Progenitor cell of endocrine pancreas (in vitro differentiated cells): Measurements from ENCODE around the gene ZNF439. TPM values are rescaled to one million over a fixed set of nuclear protein-coding genes. Genes with fewer than 3 reads are reported as not detected.

Experiments
- DNase-seq: peaks from one replicate; pipeline ENCODE4 v3.0.0; 2021; ENCODE audit warnings: low spot score; ENCODE audit not compliant: unreplicated experiment
- H3K27ac Mint-ChIP-seq: 2 replicates; pipeline ENCODE4 v1.8.0; 2021; ENCODE audit warnings: mild to moderate bottlenecking, moderate library complexity, mixed read lengths
- H3K27me3 Mint-ChIP-seq: 2 replicates; pipeline ENCODE4 v1.8.0; 2021; ENCODE audit warnings: mixed read lengths
- H3K36me3 Mint-ChIP-seq: 2 replicates; pipeline ENCODE4 v1.8.0; 2022; ENCODE audit warnings: mixed read lengths; ENCODE audit not compliant: insufficient read depth
- H3K4me1 Mint-ChIP-seq: 2 replicates; pipeline ENCODE4 v1.8.0; 2021; ENCODE audit warnings: low read depth, mixed read lengths
- H3K4me3 Mint-ChIP-seq: 2 replicates; pipeline ENCODE4 v1.8.0; 2021; ENCODE audit warnings: low read depth, mild to moderate bottlenecking, moderate library complexity, mixed read lengths
- H3K9me3 Mint-ChIP-seq: 2 replicates; pipeline ENCODE4 v1.8.0; 2021; ENCODE audit warnings: low read depth, mixed read lengths
- CTCF ChIP-seq: fragments of 200-600 bp; sonication (generic); IDR thresholded peaks from one replicate; pipeline ENCODE4 v1.5.0; 2021; ENCODE audit warnings: antibody characterized with exemption, mild to moderate bottlenecking; ENCODE audit not compliant: unreplicated experiment
- long read RNA-seq: library from polyadenylated mRNA; unstranded; transcript quantifications from one replicate; pipeline ENCODE4 v2.0.0, GENCODE V29; 2020
- total RNA-seq: library from RNA; stranded (reverse); gene quantifications from 2 replicates; pipeline ENCODE4 v1.2.1, GENCODE V29; 2021

The ZNF439 gene
- total RNA-seq = 2.0 and 2.5 TPM in 2 replicates
- long read RNA-seq, partial matches to known transcripts = 0 of 8 reads
- long read RNA-seq, other reads (novel, unspliced or antisense) = 8 of 8 reads

GRCh38 chr19:11848594-11849469 is at the start of gene ZNF439:
Gene ZNF439, plus strand, starts transcription at chr19:11848726. Its CDS starts 142 bp downstream, at chr19:11848868.
- Mint-ChIP-seq H3K4me1 (no peaks in the 10 kb centered on the region), H3K36me3 (peaks cover 2% of the 10 kb centered on the region), H3K9me3 (peaks cover 9% of the 10 kb centered on the region), H3K4me3 (peak within 1 kb of the TSS; percentile 60), H3K27ac (peak within 1 kb of the TSS; percentile 24), H3K27me3 (peaks cover 3% of the 10 kb centered on the region)
- TF ChIP-seq CTCF = no peak
- DNase-seq = peak; percentile 12

DNA sequence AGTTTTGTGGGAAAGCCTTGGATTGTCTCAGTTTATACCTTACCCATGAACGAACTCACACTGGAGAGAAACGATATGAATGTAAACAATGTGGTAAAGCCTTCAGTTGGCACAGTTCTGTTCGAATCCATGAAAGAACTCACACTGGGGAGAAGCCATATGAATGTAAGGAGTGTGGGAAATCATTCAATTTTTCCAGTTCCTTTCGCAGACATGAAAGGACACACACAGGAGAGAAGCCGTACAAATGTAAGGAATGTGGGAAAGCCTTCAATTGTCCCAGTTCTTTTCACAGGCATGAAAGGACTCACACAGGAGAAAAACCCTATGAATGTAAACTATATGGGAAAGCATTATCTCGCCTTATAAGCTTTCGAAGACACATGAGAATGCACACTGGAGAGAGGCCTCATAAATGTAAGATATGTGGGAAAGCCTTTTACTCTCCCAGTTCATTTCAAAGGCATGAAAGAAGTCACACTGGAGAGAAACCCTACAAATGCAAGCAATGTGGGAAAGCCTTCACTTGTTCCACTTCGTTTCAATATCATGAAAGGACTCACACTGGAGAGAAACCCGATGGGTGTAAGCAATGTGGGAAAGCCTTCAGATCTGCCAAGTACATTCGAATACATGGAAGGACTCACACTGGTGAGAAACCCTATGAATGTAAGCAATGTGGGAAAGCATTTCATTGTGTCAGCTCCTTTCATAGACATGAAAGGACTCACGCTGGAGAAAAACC is 42.0 kb upstream of the ZNF439 start:
- Mint-ChIP-seq H3K4me3 (no peak overlapping the region), H3K27ac (no peak overlapping the region), H3K27me3 (no peaks in the 10 kb centered on the region), H3K36me3 (peaks cover 60% of the 10 kb centered on the region), H3K9me3 (peaks cover 46% of the 10 kb centered on the region), H3K4me1 (no peaks in the 10 kb centered on the region)
- DNase-seq = no peak
- TF ChIP-seq CTCF = no peak

DNA sequence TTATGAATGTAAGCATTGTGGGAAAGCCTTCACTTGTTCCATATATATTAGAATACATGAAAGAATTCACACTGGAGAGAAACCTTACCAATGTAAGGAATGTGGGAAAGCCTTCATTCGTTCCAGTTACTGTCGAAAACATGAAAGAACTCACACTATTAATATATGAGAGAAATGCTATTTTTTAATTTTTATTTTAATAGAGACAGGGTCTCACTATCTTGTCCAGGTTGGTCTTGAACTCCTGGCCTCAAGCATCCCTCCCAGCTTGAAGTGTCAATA is 41.5 kb upstream of the ZNF439 start:
- no peak overlapping the region for H3K27ac Mint-ChIP-seq
- peaks cover 60% of the 10 kb centered on the region for H3K36me3 Mint-ChIP-seq
- H3K27me3 Mint-ChIP-seq = no peaks in the 10 kb centered on the region
- TF ChIP-seq CTCF = no peak
- H3K4me1 Mint-ChIP-seq = no peaks in the 10 kb centered on the region
- no peak overlapping the region for H3K4me3 Mint-ChIP-seq
- DNase-seq = no peak
- H3K9me3 Mint-ChIP-seq = peaks cover 46% of the 10 kb centered on the region

- H3K4me3 Mint-ChIP-seq = peak overlapping the region; percentile 93
- peaks cover 19% of the 10 kb centered on the region for H3K9me3 Mint-ChIP-seq
- peaks cover 3% of the 10 kb centered on the region for H3K4me1 Mint-ChIP-seq
- peak overlapping the region; percentile 98 for H3K27ac Mint-ChIP-seq
- no peaks in the 10 kb centered on the region for H3K27me3 Mint-ChIP-seq
- TF ChIP-seq CTCF = no peak
- no peak for DNase-seq
- H3K36me3 Mint-ChIP-seq = peaks cover 46% of the 10 kb centered on the region
These were observed 34.9 kb upstream of the ZNF439 start for GRCh38 chr19:11813703-11814028.

- H3K27me3 Mint-ChIP-seq = no peaks in the 10 kb centered on the region
- peak within 1 kb of the TSS; percentile 93 for H3K4me3 Mint-ChIP-seq
- peak within 1 kb of the TSS; percentile 98 for H3K27ac Mint-ChIP-seq
- peaks cover 3% of the 10 kb centered on the region for H3K4me1 Mint-ChIP-seq
- TF ChIP-seq CTCF = no peak
- DNase-seq = peak; percentile 94
- H3K36me3 Mint-ChIP-seq = peaks cover 43% of the 10 kb centered on the region
- H3K9me3 Mint-ChIP-seq = peaks cover 17% of the 10 kb centered on the region
These were observed 34.4 kb upstream of the ZNF439 start, which contains the start of gene ZNF440 for GRCh38 chr19:11814029-11814699. Gene ZNF440, plus strand, starts transcription at chr19:11814273. Its CDS starts 175 bp downstream, at chr19:11814448.
